ENCODE measurements around the gene IPO7. TPM values are rescaled to one million over a fixed set of nuclear protein-coding genes. Genes with fewer than 3 reads are reported as not detected.

Gene IPO7
- total and polyA plus RNA-seq, 10 of the 15 experiments (the other 5 are each of a cell fraction or from before 2014, with no cell fraction given): 5.0 to 51.4 (median 30.6) TPM

- TF ChIP-seq PRDM15 (CRISPR knock-in tag; IDR thresholded peaks at IDR 0.05): no peak
- TF ChIP-seq TCF12 (IDR thresholded peaks at IDR 0.05; ENCODE audit: low read depth, low read length): peak; percentile 80; the same call in 1 of the 2 replicates
- no peak for TF ChIP-seq SIN3A (IDR thresholded peaks at IDR 0.05; ENCODE audit: low read depth, low read length)
- peak; percentile 69 to 71 for TF ChIP-seq IKZF2 (IDR thresholded peaks at IDR 0.05)
These were observed 76.0 kb downstream of the IPO7 start, which contains the start of gene ZNF143 (continued) for GRCh38 chr11:9460322-9461062.

GRCh38 chr11:9461063-9461759, 76.8 kb downstream of the IPO7 start:
- peaks cover 51% of the 10 kb centered on the region for H3K79me2 ChIP-seq (ENCODE audit: control insufficient read depth, insufficient read depth, low read length)
- peak overlapping the region; percentile 83 for H3K4me2 ChIP-seq (ENCODE audit: control insufficient read depth, insufficient read depth)
- ChIA-PET CTCF (interaction anchor here (0.6 to 4.2 kb wide), 10 partner anchors 14 to 547 kb away, joined by 3 to 35 read pairs (median 4); partner anchors contain the start of gene IPO7), POLR2A (interaction anchor here (0.6 to 2.7 kb wide), 16 partner anchors 7 to 159 kb away, joined by 3 to 11 read pairs (median 5); partner anchors contain the start of genes IPO7 and WEE1), SMC1A (ENCODE audit: uncharacterized antibody, unreplicated experiment) (interaction anchor here (0.6 to 3.5 kb wide), 14 partner anchors 13 to 928 kb away, joined by 3 to 21 read pairs (median 3); no protein-coding TSS in a partner anchor), RAD21 (ENCODE audit: unreplicated experiment) (interaction anchor here (0.5 to 3.7 kb wide), 18 partner anchors 11 to 546 kb away, joined by 3 to 20 read pairs (median 6); partner anchors contain the start of genes IPO7 and WEE1)
- FAIRE-seq (no peak), ATAC-seq (peak; percentile 80), DNase-seq (ENCODE audit: low read depth, low spot score) (peak; percentile 69)
- intact Hi-C loops (cut with micrococcal nuclease; ENCODE audit: unreplicated experiment): loop anchor here (2.0 to 5.0 kb wide), 4 partner anchors 46 to 286 kb away; no protein-coding TSS in a partner anchor
- H2AFZ ChIP-seq (ENCODE audit: control insufficient read depth, low read depth, low read length): peak overlapping the region; percentile 58
- no peaks in the 10 kb centered on the region for H4K20me1 ChIP-seq (ENCODE audit: control insufficient read depth, insufficient read depth)
- H3K36me3 ChIP-seq (ENCODE audit: control insufficient read depth in 2 of 2, insufficient read depth in 2 of 2, low read length in 1 of 2): no peaks in the 10 kb centered on the region
- H3K4me3 ChIP-seq: peak overlapping the region; percentile 64
- peak overlapping the region; percentile 99 for H3K9ac ChIP-seq (ENCODE audit: control insufficient read depth, insufficient read depth, low read length)
- H3K9me3 ChIP-seq (replicated peaks; ENCODE audit: control insufficient read depth, insufficient read depth, low read length): no peaks in the 10 kb centered on the region
- in situ Hi-C loops (cut with MboI): no loop called here
- WGBS (ENCODE audit: insufficient coverage, insufficient replicate concordance, low lambda C conversion rate, missing lambda C conversion rate): under 1% methylated on average over 54 of the region's 57 CpGs
- no TSS peak for BruUV-seq (replicated peaks)
- H3K27ac ChIP-seq (ENCODE audit: control insufficient read depth, insufficient read depth): peak overlapping the region; percentile 97
- peaks cover 7% of the 10 kb centered on the region for H3K4me1 ChIP-seq (ENCODE audit: control insufficient read depth, insufficient read depth, low read length)
- H3K27me3 ChIP-seq (replicated peaks in 1 of 2; ENCODE audit: control insufficient read depth in 2 of 2, insufficient read depth in 2 of 2, low read length in 1 of 2): no peaks in the 10 kb centered on the region
- TF ChIP-seq BHLHE40 (IDR thresholded peaks at IDR 0.05; ENCODE audit: borderline replicate concordance in 1 of 2, low read depth in 2 of 2, low read length in 1 of 2) (0 out of 4 replicates have a peak, but pooled peaks have one; percentile 1 to 27), POLR2AphosphoS2 (IDR thresholded peaks at IDR 0.05; ENCODE audit: low read depth, low read length) (peak; percentile 93), RELB (IDR thresholded peaks at IDR 0.05; ENCODE audit: low read depth) (no peak), HDAC2 (IDR thresholded peaks at IDR 0.05) (no peak), ETV6 (conservative IDR thresholded peaks at IDR 0.05 in 1 of 2, IDR thresholded peaks at IDR 0.05 in 1 of 2; ENCODE audit: borderline replicate concordance in 1 of 2, low read depth in 1 of 2) (no peak), ZZZ3 (IDR thresholded peaks at IDR 0.05; ENCODE audit: control insufficient read depth, insufficient read length, low read depth) (no peak), PKNOX1 (IDR thresholded peaks at IDR 0.05) (no peak), SPI1 (IDR thresholded peaks at IDR 0.05; ENCODE audit: borderline replicate concordance, insufficient read depth, low read depth, low read length) (no peak)

Data from GM12878 (cell line).